Liver (tissue), 9 donors: Measurements from ENCODE around the gene STX10. TPM values are rescaled to one million over a fixed set of nuclear protein-coding genes. Genes with fewer than 3 reads are reported as not detected.

Experiments
- DNase-seq: peaks from one replicate; pipeline ENCODE4 v3.0.0-alpha.2; 2017; ENCODE audit warnings: low spot score
- H3K27ac ChIP-seq, 2 donors: one replicate each; pipeline ENCODE4 v1.7.0; 2013; ENCODE audit warnings: inconsistent platforms in 2 of 2, low read length in 2 of 2, control low read depth in 1 of 2, low read depth in 1 of 2, mild to moderate bottlenecking in 1 of 2
- H3K27me3 ChIP-seq, 4 donors: one replicate each; pipeline versions ENCODE4 v1.6.1 to v1.7.0; 2013; ENCODE audit warnings: low read length in 3 of 4, inconsistent platforms in 1 of 4, mild to moderate bottlenecking in 1 of 4, moderate library complexity in 1 of 4; ENCODE audit not compliant: control insufficient read depth in 4 of 4, insufficient read depth in 4 of 4
- H3K36me3 ChIP-seq, 4 donors: one replicate each; pipeline versions ENCODE4 v1.6.1 to v1.7.0; 2013; ENCODE audit warnings: low read length in 3 of 4, mild to moderate bottlenecking in 3 of 4, low read depth in 1 of 4, moderate library complexity in 1 of 4; ENCODE audit not compliant: control insufficient read depth in 4 of 4, insufficient read depth in 3 of 4
- H3K4me1 ChIP-seq, 4 donors: one replicate each; pipeline versions ENCODE4 v1.6.1 to v1.7.0; 2013; ENCODE audit warnings: low read length in 3 of 4, mild to moderate bottlenecking in 3 of 4, moderate library complexity in 1 of 4; ENCODE audit not compliant: control insufficient read depth in 4 of 4, insufficient read depth in 4 of 4
- H3K4me3 ChIP-seq, 3 donors: one replicate each; pipeline versions ENCODE4 v1.6.1 to v1.7.0; 2013; ENCODE audit warnings: low read length in 3 of 3, control low read depth in 1 of 3, low read depth in 1 of 3, mild to moderate bottlenecking in 1 of 3
- H3K9ac ChIP-seq, 2 donors: one replicate each; pipeline ENCODE4 v1.7.0; 2013; ENCODE audit warnings: low read length in 2 of 2, mild to moderate bottlenecking in 2 of 2, moderate library complexity in 2 of 2, control low read depth in 1 of 2, low read depth in 1 of 2
- H3K9me3 ChIP-seq, 4 donors: one replicate each; pipeline versions ENCODE4 v1.6.1 to v1.7.0; 2013; ENCODE audit warnings: low read length in 3 of 4; ENCODE audit not compliant: control insufficient read depth in 4 of 4
- EGR1 ChIP-seq, 2 donors: IDR thresholded peaks; 2 replicates each; pipeline ENCODE4 v1.6.1; 2016 to 2018; ENCODE audit warnings: antibody characterized with exemption in 2 of 2, low read depth in 2 of 2
- FOXA1 ChIP-seq: IDR thresholded peaks from 2 replicates; pipeline ENCODE4 v1.6.1; 2016; ENCODE audit warnings: antibody characterized with exemption
- FOXA2 ChIP-seq: IDR thresholded peaks from 2 replicates; pipeline ENCODE4 v1.6.1; 2016; ENCODE audit warnings: antibody characterized with exemption
- GABPA ChIP-seq, 2 donors: IDR thresholded peaks in 1 of 2; conservative IDR thresholded peaks in 1 of 2; 2 replicates each; pipeline ENCODE4 v1.6.1; 2016; ENCODE audit warnings: antibody characterized with exemption in 2 of 2, mild to moderate bottlenecking in 1 of 2, moderate library complexity in 1 of 2
- HNF4A ChIP-seq, 2 donors: conservative IDR thresholded peaks; 2 replicates each; pipeline ENCODE4 v1.6.1; 2016; ENCODE audit warnings: antibody characterized with exemption in 2 of 2, mild to moderate bottlenecking in 2 of 2
- HNF4G ChIP-seq: IDR thresholded peaks from 2 replicates; pipeline ENCODE4 v1.6.1; 2016; ENCODE audit warnings: antibody characterized with exemption
- JUND ChIP-seq, 2 donors: IDR thresholded peaks; 2 replicates each; pipeline ENCODE4 v1.6.1; 2016; ENCODE audit warnings: antibody characterized with exemption in 2 of 2
- NR2F2 ChIP-seq: IDR thresholded peaks from 2 replicates; pipeline ENCODE4 v1.6.1; 2016; ENCODE audit warnings: antibody characterized with exemption
- RAD21 ChIP-seq, 2 donors: IDR thresholded peaks; 2 replicates each; pipeline ENCODE4 v1.6.1; 2016; ENCODE audit warnings: antibody characterized with exemption in 2 of 2, mild to moderate bottlenecking in 2 of 2
- RXRA ChIP-seq, 2 donors: IDR thresholded peaks; 2 replicates each; pipeline ENCODE4 v1.6.1; 2017 to 2018; ENCODE audit warnings: antibody characterized with exemption in 2 of 2, mild to moderate bottlenecking in 1 of 2
- SP1 ChIP-seq: IDR thresholded peaks from 2 replicates; pipeline ENCODE4 v1.6.1; 2018; ENCODE audit warnings: antibody characterized with exemption, mild to moderate bottlenecking
- TAF1 ChIP-seq: conservative IDR thresholded peaks from 2 replicates; pipeline ENCODE4 v1.6.1; 2016; ENCODE audit warnings: antibody characterized with exemption, mild to moderate bottlenecking
- YY1 ChIP-seq: IDR thresholded peaks from 2 replicates; pipeline ENCODE4 v1.6.1; 2016; ENCODE audit warnings: antibody characterized with exemption, mild to moderate bottlenecking
- WGBS: extraction: QIAGEN DNeasy Blood & Tissue Kit; methylation state at CpG from one replicate; pipeline ENCODE4 v1.1.7; 2013; 5-methylcytosine and 5-hydroxymethylcytosine counted together
- polyA plus RNA-seq, 2 donors: library from polyadenylated mRNA; stranded (reverse) in 1 of 2; unstranded in 1 of 2; fragments of 200-250 nt in 1 of 2; fragments of >200 nt in 1 of 2; fragmentation: Nextera tagmentation in 1 of 2; extraction: Ambion mirVana in 1 of 2; gene quantifications; one replicate each; pipeline versions ENCODE4 v1.2.1 to v1.2.3, GENCODE V29; 2013 to 2015
- total RNA-seq, 2 donors: library from RNA; depleted of rRNA; stranded (reverse); fragments of >200 nt; gene quantifications; one replicate each; pipeline ENCODE4 v1.2.3, GENCODE V29; 2014
- TF ChIP-seq, protein P1 (sequence below): fragments of 150-350 bp; IDR thresholded peaks from 2 replicates; pipeline ENCODE4 v1.5.1; 2017; ENCODE audit warnings: improper control_type of control experiment, low read depth, low read length; ENCODE audit not compliant: missing input control
- TF ChIP-seq, protein P2 (sequence below): IDR thresholded peaks from 2 replicates; pipeline ENCODE4 v1.6.1; 2016; ENCODE audit warnings: antibody characterized with exemption
- TF ChIP-seq, protein P3 (sequence below): IDR thresholded peaks from 2 replicates; pipeline ENCODE4 v1.6.1; 2016; ENCODE audit warnings: antibody characterized with exemption
- donor health status: healthy.
- donor health status: healthy.
- donor health status: healthy.
- donor health status: healthy.
- donor health status: healthy.

STX10 gene
- total and polyA plus RNA-seq, 4 donors, result 15.7 to 32.7 (median 21.2) TPM

DNA sequence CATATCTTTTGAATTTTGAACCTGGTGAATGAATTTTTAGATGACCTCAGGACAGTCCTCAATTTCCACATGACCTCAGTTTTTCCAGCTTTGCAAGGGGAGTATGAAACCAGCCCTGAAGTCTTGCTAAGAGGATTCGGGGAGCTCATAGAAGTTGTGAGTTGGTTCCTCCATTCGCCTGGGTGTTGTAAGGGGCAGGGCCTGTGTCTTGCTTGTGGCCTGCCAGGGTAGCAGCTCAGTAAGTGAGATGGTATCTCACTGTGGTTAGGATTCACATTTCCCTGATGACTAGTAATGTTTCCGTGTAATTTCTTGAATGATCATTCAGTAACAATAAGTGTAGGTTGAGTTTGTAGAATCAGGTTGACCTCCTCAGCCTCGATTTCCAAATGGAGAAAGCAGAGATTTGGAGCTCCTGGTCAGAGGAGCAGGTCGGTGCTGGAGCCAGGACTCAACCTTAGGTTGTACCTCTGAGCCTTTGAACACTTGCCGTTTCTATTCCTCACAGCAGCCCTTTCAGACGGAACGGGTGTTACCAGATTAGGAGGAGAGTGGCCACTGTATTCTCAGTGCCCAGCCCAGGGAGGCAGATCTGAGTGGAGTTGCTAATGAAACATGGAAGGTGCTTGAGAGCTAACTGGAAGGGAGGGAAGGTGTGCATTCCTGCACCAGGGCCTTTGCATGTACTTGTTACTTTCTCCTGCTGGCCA, 17.5 kb downstream of the STX10 start:
- H3K4me1 ChIP-seq, result peaks cover 5 to 16% (median 11%) of the 10 kb centered on the region in 4 donors
- no peaks in the 10 kb centered on the region for H3K27me3 ChIP-seq
- H3K27ac ChIP-seq, result no peak overlapping the region
- no peak for DNase-seq
- 89% methylated on average over 8 of the region's 8 CpGs for WGBS
- no peak overlapping the region for H3K4me3 ChIP-seq
- peaks cover 7 to 28% (median 10%) of the 10 kb centered on the region in 4 donors for H3K36me3 ChIP-seq
- no peaks in the 10 kb centered on the region for H3K9me3 ChIP-seq
- no peak overlapping the region for H3K9ac ChIP-seq
- TF ChIP-seq NR2F2 (no peak), GABPA (IDR thresholded peaks at IDR 0.05 in 1 of 2, conservative IDR thresholded peaks at IDR 0.05 in 1 of 2) (no peak), YY1 (no peak), HNF4A (conservative IDR thresholded peaks at IDR 0.05) (no peak), TAF1 (no peak), RXRA (IDR thresholded peaks at IDR 0.05) (no peak), SP1 (no peak), FOXA1 (no peak), JUND (IDR thresholded peaks at IDR 0.05) (no peak), HNF4G (no peak), EGR1 (IDR thresholded peaks at IDR 0.05; ENCODE audit: low read depth in 2 of 2) (no peak), FOXA2 (no peak), RAD21 (IDR thresholded peaks at IDR 0.05) (no peak)
- TF ChIP-seq, protein P1, sequence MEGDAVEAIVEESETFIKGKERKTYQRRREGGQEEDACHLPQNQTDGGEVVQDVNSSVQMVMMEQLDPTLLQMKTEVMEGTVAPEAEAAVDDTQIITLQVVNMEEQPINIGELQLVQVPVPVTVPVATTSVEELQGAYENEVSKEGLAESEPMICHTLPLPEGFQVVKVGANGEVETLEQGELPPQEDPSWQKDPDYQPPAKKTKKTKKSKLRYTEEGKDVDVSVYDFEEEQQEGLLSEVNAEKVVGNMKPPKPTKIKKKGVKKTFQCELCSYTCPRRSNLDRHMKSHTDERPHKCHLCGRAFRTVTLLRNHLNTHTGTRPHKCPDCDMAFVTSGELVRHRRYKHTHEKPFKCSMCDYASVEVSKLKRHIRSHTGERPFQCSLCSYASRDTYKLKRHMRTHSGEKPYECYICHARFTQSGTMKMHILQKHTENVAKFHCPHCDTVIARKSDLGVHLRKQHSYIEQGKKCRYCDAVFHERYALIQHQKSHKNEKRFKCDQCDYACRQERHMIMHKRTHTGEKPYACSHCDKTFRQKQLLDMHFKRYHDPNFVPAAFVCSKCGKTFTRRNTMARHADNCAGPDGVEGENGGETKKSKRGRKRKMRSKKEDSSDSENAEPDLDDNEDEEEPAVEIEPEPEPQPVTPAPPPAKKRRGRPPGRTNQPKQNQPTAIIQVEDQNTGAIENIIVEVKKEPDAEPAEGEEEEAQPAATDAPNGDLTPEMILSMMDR, result no peak
- TF ChIP-seq, protein P2, sequence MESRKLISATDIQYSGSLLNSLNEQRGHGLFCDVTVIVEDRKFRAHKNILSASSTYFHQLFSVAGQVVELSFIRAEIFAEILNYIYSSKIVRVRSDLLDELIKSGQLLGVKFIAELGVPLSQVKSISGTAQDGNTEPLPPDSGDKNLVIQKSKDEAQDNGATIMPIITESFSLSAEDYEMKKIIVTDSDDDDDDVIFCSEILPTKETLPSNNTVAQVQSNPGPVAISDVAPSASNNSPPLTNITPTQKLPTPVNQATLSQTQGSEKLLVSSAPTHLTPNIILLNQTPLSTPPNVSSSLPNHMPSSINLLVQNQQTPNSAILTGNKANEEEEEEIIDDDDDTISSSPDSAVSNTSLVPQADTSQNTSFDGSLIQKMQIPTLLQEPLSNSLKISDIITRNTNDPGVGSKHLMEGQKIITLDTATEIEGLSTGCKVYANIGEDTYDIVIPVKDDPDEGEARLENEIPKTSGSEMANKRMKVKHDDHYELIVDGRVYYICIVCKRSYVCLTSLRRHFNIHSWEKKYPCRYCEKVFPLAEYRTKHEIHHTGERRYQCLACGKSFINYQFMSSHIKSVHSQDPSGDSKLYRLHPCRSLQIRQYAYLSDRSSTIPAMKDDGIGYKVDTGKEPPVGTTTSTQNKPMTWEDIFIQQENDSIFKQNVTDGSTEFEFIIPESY, result no peak
- TF ChIP-seq, protein P3, sequence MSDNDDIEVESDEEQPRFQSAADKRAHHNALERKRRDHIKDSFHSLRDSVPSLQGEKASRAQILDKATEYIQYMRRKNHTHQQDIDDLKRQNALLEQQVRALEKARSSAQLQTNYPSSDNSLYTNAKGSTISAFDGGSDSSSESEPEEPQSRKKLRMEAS, result no peak

DNA sequence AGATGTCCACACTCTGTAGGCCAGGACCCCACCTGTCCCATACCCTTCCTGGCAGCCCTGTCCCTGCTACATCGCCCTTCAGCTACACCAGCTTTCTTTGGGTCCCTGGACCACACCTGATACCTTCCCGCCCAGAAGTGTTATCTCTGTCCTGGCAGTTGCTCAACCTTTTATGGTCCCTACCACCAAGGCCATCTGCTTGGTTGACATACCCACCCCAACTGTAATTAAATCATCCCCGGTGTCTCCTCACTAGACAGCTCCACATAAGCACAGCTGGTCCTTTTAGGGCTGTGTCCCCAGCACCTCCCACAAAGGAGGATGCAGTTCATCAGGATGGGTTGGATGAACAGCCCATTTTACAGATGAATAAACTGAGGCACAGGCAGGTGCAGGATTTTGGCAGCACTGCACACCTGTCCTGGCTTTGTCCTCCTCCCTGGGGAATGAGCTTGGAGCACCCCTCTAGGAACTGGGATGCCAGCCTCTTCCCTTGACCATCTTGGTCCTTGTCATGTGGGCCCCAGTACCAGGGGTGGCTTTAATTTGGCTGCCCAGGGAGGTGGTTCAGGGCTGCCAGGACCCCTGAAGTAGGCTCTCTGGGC, 19.2 kb downstream of the STX10 start:
- DNase-seq, result no peak

More for the DNA sequence above, 19.2 kb downstream of the STX10 start:
- no peak overlapping the region for H3K9ac ChIP-seq
- TF ChIP-seq HNF4A (conservative IDR thresholded peaks at IDR 0.05), result no peak
- peaks cover 0 to 13% (median 5%) of the 10 kb centered on the region in 4 donors for H3K36me3 ChIP-seq
- H3K27me3 ChIP-seq, result no peaks in the 10 kb centered on the region
- H3K27ac ChIP-seq, result no peak overlapping the region
- 91% methylated on average over 3 of the region's 3 CpGs for WGBS
- H3K4me1 ChIP-seq, result peaks cover 5 to 16% (median 11%) of the 10 kb centered on the region in 4 donors
- no peaks in the 10 kb centered on the region for H3K9me3 ChIP-seq
- no peak overlapping the region for H3K4me3 ChIP-seq
